Activated naive CD4-positive, alpha-beta T cell treated with anti-CD3 and anti-CD28 coated beads, Interleukin-2, amount 50 U/mL, for 16 hours (primary cell): ENCODE measurements around the gene ADPRM.
A peak's percentile ranks its signal among the peaks of the same experiment; 100 is the strongest.
"Not testable (repeated sequence)": the region's sequence is repeated elsewhere in the genome, so short reads cannot be mapped to it uniquely, and the experiment has no call there.

Experiments
- DNase-seq: peaks from one replicate; pipeline ENCODE4 v3.0.0-alpha.2; 2020

ADPRM gene, protein sequence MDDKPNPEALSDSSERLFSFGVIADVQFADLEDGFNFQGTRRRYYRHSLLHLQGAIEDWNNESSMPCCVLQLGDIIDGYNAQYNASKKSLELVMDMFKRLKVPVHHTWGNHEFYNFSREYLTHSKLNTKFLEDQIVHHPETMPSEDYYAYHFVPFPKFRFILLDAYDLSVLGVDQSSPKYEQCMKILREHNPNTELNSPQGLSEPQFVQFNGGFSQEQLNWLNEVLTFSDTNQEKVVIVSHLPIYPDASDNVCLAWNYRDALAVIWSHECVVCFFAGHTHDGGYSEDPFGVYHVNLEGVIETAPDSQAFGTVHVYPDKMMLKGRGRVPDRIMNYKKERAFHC

DNA sequence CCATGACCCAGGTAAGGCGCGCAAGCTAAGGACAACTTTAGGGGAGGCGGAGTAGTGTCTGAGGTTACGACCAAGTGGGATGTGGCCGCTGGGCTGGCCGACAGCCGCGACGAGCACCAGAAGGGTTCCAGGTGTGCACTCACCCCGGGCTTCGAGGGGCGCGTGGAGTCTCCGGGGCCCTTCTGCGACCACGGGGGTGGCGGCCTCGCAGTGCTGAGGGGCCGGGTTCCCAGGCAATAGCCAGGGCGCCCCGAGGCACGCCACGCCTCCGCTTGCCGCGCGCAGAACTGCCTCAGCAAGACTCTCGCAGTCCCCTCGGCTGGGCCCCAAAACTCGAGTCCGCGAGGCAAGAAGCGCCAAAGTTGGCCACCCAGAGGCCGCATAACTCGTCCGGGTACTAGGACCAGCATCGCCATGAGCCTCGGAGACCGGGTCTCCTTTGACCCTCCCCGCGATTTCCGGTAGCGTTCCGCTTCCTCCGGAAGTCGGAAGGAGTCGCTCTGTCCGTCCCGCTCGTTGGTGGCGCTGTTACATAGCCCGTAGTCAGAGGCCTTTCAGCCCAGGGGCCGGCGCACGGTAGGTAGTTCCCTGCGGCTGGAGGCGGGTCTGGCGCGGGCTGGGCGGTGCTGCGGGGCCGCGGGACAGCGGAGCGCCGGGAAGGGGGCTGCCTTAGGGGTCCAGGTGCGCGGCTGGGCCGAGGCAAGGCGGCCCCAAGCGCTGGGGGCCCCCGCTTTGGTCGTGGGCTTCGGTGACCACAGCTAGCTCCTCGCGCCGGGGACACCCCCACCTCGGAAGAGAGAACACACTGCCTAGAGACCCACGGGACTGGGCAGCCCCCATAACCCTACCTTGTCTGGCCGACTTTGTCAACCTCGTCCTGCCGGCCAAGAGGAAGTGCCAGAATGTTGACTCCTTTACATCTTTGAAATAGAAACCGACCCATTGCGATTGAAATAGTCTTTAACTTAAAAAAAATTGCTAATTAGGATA lies at the start of gene ADPRM, which contains the start of gene SCO1:
TSS of gene ADPRM (plus strand) at position 503 of the 990 bp plus-strand sequence. CDS start 7,333 bp downstream, outside the sequence.
TSS of gene SCO1 (minus strand) at position 442 of the 990 bp plus-strand sequence. CDS start at position 416, 26 bp downstream.
- peak; percentile 90 for DNase-seq

DNA sequence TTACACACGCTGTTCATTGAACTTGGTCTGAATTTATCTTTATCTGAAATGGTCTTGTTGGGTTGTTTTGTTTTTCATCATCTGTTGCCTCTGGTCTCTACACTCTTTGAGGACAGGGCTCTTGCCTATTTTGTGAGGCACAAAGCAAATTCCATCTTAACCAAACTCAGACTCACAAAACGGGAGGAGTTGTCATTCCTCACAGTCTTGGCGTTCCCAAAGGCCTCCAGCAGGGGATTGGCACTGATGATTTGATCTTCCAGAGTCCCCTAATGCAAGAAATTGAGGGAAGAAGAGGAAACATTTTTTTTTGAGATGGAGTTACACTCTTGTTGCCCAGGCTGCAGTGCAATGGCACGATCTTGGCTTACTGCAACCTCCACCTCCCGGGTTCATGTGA lies 49.0 kb upstream of the ADPRM start:
- no peak for DNase-seq

DNA sequence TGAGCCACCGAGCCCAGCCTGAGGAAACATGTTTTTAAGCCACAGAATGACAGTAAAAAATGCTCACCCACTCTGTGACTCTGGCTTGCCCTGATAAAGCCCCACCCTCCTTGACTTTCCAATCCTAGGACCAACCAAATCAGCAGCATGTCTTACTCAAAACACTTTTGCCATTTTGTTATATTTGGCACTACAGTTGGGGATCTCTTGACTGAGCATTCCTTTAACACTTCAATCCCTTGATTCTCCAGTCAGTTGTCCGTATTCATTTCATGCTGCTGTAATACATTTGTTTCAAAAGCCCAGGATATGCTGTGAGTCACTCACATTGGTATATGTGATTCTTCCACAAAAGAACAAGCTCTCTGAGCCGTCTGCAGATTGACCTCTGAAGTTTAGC lies 48.4 kb upstream of the ADPRM start:
- DNase-seq: no peak

DNA sequence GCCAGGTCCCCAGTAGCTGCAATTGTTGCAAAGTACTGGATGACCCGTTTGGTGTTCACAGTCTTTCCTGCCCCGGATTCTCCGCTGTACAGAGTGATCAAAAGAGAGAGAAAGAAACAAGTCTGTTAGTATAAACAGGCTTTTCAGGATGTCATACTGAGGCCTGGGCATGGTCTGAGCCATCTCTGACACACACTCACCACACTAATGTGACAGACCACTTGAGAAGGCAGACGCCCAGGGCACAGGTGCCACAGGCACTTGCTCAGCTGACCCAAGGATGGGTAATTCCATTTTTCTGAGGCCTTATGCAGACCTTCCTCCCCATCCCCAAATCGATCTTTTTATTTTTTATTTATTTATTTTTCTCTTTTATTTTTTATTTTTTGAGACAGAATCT lies 47.8 kb upstream of the ADPRM start:
- DNase-seq: no peak

DNA sequence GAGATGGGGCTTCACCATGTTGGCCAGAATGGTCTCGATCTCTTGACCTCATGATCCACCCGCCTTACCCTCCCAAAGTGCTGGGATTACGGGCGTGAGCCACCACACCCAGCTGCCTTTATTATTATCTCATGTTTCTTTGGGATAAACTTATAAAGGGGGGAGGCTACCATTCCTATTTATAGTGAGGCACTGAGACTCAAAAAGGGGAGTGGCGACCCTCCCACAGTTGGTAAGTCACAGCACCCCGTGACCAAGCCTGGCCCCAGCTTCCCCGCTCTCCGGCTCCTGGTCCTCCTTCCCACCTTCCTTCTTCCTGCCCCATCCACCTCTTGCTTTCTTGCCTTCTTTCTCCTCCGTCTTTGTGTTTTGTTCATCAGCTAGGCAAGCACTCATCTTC lies 45.5 kb upstream of the ADPRM start:
- no peak for DNase-seq

DNA sequence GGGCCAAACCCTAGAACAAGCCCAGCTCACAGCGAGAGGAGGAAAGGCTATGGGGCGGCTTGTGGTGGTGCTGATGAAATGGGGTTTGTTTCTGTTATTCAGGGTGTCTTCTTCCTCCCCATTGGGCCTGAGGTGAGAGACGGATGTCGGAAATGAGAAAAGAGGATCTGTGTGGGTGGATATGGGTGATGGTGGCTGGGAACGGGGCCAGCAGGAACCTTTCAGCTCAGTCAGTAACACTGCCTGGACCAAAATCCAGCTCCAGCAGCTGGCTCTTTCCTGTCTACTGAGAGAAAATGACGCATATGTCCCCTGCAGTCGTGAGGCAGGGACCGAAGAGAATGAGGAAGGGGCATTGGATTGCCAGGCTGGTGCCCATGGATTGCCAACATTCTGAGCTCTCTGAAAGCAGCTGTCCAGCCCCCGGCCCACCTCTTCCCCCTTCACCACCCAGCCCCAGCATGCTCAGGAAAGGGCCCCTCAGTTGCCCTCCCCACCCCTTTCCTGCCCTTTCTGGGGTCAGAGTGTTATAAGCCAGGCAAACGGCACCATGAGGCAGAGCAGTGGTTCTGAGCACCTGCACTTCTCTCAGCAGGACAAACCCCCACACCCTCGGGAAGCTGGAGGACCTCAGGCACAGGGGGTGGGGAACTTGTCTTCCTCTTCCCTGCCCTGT lies 44.3 kb upstream of the ADPRM start:
- DNase-seq: no peak

DNA sequence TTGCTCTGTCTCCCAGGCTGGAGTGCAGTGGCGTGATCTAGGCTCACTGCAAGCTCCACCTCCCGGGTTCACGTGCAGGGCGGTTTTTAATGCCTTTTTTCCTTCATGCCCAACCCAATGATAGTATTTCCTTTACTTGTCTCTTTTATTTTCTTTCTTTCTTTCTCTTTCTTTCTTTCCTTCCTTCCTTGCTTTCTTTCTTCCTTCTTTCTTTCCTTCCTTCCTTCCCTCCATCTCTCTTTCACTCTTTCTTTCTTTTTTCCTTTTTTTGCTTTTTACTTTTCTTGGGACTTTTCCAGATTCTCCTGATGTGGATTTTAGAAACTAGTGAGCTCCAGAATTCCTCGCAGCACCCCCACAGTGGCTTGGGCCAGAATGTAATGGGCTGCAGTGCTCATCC lies 43.4 kb upstream of the ADPRM start:
- no peak for DNase-seq

DNA sequence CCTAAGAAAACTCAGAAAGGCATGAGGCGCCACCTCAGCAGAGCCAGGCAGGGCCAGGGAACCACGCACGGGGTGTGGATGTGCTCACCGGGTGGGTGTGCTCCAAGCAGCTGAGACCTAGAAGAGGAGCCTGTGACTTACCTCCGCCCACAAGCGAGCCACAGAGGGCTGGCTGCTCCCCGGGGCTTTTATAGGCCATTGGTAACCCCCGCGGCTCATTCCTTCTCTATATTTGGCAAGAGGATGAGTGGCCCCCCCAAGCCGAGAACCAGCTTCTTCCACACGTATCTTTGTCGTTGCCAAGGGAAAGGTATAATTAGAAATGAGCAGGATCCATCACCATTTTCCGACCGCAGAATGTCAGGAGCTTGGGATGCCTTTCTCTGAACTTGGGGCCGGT lies 40.2 kb upstream of the ADPRM start, which contains the start of gene MYH3:
TSS of gene MYH3 (minus strand) at position 162 of the 400 bp plus-strand sequence. CDS start 2,245 bp downstream, outside the sequence.
- DNase-seq: no peak

DNA sequence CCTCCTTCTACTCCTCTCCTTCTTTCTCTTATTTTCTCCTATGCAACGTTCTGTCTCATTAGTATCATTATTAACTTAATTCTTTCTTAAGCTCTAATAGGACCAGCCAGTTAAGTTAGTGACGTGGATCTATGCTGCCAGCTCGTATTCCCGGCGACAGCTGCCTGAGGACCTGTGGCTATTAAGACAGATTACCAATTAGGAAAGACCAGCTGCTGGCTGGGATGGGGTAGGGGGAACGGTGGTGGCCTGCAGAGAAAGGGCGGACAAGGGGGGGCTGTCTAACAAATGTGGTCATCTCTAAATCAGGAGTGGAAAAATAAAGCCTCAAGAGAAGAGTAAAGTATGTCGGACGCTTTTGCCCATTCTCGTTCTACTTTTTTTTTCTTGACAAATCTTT lies 39.5 kb upstream of the ADPRM start:
- DNase-seq: no peak

DNA sequence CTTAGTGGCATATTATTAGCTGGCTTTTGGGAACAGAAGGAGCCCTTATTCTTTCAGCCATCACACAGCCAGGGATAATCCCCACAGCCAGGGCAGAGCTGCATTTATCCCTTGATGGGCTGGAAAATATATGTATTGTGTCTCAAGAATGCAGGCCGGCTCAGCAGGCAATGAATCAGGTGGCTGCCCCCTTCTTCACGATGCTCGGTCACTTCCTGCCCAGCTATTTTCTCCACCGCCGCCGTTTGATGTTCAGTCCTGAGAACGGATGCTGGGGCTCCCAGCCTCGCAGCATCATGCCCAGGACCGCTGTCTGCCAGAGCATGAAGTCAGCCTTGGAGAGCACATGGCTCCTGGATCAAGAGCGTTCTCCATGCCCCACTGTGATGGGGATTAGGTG lies 36.0 kb upstream of the ADPRM start:
- DNase-seq: no peak

DNA sequence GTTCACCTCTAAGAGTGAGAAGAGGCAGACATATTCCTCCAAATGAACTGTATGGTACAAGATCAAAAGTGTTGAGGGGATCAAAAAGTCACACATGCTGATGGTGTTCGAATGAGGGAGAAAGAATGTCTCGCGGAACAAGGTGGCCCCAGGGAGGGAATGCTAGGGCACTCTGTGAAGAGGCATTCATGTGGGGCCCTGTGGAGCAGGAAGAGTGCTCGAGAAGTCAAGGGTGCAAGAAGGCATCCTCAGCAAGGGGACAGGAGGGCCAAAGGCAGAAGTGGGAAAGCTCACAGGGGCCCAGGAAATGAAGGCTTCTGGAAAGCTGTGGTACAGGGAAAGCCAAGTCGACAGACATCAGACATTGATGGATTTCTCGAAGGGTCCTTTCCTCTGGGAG lies 34.2 kb upstream of the ADPRM start:
- DNase-seq: no peak

DNA sequence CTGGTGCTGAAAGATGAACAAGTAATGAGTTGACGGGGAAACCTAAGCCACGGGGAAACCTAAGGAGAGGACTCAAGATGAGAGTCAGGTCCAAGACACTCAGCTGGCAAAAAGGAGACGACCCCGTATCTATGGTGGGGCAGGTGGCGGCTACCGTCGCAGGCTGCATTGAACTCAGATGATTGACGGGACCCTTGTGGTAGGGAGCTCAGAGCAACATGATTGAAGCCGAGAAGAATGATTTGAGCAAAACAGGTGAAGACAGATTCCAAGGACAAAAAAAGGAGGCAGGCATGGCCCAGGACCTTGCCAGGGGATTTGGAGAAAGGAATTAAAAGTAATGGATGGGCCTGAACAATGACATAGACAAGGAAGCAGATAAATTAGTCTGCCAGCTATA lies 32.8 kb upstream of the ADPRM start:
- DNase-seq: no peak

DNA sequence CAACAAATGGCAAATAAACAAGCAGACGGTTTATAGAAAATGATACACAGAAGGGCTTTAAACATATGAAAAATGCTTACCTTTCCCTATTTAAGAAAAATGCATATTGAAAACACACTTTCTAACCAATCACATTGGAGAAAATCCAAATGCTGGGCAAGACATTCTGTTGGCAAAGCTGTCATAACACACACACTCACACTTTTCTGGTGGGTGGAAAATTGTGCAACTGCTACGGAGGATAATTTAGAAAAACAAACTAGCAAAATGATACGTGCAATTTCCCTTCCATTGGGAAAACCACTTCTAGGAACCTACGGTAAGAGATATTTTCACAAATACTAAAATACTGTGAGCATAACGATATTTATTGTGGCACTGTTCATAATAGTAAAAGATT lies 30.5 kb upstream of the ADPRM start:
- no peak for DNase-seq

DNA sequence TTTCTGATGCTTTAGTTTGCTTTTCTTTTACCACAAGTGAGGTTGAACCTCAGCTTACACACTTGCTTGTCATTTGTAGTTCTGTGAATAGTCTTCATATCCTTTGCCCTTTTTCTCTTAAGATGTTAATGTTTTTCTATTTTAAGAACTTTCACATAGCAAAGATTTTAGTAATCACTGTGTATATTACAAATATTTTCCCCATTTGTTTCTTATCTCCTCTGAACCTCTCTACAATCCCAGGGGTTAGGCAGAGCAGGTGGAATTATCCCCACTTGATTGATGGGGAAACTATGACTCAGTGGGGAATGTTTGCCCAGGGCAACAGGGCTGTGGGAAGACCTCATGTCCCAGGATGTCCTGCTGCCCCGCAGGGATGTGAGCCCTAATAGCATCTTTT lies 28.6 kb upstream of the ADPRM start:
- no peak for DNase-seq

DNA sequence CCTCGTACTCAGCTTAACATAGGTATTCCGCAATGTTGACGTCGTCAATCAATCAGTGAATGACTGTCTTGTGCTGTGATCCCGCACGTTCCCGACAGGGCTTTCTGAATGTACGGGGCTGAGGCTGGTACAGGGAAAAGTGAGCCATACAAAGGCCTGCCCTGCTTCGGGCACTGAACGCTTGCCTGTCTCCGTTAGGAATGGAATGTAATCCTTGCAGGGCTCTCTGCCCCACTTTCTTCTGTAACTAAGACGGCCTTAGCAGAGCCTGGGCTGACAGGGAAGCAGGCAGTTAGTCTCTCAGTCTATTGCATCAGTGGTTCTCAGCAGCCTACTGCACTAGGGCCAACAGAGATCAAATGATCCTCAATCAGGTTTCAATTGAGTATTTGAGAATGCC lies 24.1 kb upstream of the ADPRM start:
- DNase-seq: no peak

DNA sequence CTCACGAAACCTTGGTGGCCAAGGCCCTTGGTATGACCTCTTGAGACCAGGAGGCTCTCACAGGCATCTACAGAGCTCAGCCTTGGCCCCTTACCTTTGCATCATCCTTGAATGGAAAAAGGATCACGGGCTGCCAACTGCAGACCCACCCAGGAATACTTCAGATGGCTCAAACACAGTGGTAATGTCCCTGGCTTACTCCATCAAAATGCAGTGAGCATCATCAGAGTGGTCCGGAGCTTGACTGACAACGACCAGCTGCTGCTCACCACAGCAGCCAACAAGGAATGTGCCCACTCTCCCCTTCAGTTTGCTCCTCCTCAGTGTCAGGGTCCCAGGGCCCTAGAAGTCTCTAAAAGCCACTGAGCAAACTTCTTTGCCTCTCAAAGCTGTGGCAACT lies 22.7 kb upstream of the ADPRM start:
- no peak for DNase-seq

DNA sequence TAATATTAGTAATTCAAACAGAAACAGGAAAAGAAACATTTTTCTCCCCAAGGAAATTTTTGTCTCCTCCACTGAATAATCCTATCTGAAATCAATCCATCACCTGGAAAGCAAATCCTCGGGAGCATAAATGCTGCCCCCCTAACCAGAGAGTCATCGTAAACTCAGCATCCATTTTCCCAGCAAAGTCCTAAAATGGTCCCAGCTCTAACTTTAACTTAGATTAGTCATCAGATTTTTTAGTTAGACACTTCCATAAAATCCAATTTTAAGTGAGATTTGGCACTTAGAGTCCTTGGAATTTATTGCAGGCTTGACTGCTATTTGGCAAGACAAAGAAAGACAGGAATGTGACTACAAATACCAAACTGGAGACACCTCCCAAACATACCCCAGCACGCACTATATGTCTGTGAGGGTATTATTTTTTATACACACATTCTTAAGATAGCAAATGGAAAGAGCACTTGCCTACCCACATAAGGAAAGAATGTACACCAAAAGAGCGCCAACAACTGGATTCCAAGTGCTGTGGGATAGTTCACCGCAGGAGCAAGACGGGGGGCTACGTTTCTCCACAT lies 15.4 kb upstream of the ADPRM start:
- no peak for DNase-seq

DNA sequence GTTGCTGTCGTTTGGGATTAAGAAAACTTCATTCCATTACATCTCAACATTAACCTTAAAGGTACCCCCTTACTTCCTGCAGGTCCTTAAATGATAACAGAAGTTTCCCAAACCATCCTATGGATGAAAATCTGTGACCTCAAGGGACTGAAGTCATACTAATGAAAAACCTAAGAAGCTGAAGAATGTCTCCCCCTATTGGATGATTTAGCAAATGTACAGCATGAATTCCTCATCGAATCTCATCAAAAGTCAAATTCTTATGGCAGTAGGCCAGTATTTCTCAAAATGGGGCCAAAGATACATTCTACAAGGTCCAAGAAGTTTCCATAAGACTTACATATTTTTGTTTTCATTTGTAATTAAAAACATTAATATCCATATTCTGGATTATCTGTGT lies 13.5 kb upstream of the ADPRM start:
- DNase-seq: no peak

DNA sequence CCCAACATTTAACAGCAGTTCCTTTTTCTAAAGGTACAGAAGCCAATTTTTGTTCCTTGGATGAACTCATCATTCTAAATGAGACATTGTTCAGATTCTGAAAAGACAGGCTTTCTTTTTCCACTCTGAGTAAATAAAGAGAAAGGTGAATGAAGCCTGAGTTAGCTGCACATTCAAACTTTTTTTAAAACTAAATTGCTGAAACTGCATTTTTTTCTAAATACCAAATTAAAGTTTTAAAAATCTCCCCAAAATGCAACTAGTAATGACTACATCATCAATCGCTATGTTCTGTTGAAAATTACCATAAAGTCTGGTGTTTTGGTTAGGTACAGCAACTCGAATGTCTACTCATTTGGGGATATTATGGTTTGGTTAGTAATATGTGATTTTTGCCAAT lies 9.9 kb upstream of the ADPRM start:
- DNase-seq: no peak

DNA sequence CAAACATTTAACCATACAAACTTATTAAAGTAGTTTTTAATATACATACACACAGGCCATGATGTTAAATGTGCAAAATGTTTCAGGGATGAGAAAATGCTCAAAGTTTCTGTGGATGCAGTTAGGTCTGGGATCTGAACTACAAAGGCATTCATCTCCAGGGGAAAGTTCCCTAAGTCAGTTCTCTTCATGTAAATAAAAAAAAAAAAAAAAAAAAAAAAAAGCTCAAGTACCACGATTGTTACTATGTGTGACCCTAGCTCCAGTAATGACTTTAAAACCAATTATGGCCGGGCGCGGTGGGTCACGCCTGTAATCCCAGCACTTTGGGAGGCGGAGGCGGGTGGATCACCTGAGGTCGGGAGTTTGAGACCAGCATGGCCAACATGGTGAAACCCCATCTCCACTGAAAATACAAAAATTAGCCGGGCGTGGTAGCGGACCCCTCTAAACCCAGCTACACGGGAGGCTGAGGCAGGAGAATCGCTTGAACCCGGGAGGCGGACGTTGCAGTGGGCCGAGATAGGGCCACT lies 1.5 kb upstream of the ADPRM start:
- not testable (repeated sequence) for DNase-seq

DNA sequence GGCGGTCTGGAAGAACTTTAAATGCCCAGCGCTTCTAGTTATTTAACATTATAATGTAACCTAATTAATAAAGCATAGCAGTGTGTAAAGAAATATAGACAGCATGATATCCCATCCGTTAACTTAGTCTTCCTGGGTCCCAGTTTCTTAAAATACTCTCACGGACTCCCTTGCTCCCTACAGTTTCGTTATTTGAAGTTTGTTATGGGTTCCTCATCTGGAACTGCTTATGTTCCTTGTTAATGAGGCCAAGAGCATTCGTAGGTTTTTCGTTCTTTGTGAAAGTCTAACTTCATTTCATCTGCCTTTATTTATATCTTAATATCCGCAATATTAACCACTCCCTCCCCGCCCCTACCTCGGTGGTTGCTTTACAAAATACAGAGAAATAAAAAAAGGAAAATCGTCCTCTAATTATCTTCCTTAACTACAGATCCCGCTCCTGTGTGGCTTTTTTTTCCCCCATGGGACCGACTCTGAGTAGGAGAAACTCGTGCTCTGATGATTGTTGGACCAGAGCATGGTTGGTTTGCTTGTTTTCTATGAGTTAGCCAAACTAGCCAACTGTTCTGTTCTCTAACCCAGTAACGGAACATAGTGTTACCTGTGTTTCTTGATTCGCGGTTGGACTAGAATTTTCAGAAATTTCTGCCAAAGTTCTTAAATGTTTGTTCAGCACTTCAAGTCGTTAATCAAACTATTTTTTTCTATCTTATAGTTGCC lies 863 bp downstream of the ADPRM start:
- no peak for DNase-seq

DNA sequence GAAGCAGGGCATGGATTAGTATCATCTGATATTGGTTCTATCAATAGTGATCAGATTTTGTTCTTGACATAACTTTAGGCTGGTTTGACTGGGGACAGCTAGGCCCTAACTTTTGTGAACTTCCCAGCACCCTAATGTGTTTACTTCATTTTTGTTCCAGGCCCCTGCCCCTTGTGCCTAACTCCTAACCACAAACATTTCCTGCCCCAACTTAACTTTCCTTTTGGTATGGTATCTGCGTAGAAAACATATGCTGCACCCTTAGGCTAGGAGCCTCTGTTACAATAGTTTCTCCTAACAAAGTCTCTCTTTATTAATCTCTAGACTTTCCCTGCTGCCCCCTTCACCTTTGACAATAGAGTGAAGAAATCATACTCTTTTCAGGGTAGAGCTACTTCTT lies 2.5 kb downstream of the ADPRM start:
- DNase-seq: no peak
